Measurements from ENCODE around the gene TMED7. TPM values are rescaled to one million over a fixed set of nuclear protein-coding genes. Genes with fewer than 3 reads are reported as not detected.
"Not testable (repeated sequence)": the region's sequence is repeated elsewhere in the genome, so short reads cannot be mapped to it uniquely, and the experiment has no call there.

Gene TMED7
- total RNA-seq, 1 donor from 2014 or later = 77.2 TPM

DNA sequence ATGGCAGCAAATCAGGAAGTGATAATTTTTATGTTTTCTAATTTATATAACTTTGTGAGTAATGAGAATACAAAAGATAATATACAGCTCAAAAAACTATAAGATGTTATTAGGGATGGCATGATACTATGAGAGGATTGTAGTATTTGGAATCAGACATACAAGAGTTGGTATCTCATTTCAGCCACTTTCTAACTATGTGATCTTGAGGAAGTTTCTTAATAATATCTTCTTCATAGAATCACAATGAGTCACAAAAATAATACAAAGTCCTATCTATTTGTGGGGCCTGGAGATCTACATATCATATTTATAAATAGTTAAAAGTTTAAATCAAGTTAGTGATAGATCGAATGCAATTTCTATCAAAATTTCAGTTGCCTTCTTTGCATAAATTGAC lies 23.7 kb upstream of the TMED7 start:
- no peak overlapping the region for H3K4me3 Mint-ChIP-seq
- H3K36me3 Mint-ChIP-seq = no peaks in the 10 kb centered on the region
- TF ChIP-seq, protein P1, sequence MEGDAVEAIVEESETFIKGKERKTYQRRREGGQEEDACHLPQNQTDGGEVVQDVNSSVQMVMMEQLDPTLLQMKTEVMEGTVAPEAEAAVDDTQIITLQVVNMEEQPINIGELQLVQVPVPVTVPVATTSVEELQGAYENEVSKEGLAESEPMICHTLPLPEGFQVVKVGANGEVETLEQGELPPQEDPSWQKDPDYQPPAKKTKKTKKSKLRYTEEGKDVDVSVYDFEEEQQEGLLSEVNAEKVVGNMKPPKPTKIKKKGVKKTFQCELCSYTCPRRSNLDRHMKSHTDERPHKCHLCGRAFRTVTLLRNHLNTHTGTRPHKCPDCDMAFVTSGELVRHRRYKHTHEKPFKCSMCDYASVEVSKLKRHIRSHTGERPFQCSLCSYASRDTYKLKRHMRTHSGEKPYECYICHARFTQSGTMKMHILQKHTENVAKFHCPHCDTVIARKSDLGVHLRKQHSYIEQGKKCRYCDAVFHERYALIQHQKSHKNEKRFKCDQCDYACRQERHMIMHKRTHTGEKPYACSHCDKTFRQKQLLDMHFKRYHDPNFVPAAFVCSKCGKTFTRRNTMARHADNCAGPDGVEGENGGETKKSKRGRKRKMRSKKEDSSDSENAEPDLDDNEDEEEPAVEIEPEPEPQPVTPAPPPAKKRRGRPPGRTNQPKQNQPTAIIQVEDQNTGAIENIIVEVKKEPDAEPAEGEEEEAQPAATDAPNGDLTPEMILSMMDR (conservative IDR thresholded peaks at IDR 0.05) = no peak
- no peaks in the 10 kb centered on the region for H3K4me1 Mint-ChIP-seq (ENCODE audit: unreplicated experiment)
- no peaks in the 10 kb centered on the region for H3K9me3 Mint-ChIP-seq
- peaks cover 3% of the 10 kb centered on the region for H3K27me3 Mint-ChIP-seq
- DNase-seq (ENCODE audit: extremely low spot score, unreplicated experiment) = no peak
- no peak overlapping the region for H3K27ac Mint-ChIP-seq

- H3K27ac Mint-ChIP-seq = no peak overlapping the region
- TF ChIP-seq, protein P1 (conservative IDR thresholded peaks at IDR 0.05) = no peak
- no peak for DNase-seq (ENCODE audit: extremely low spot score, unreplicated experiment)
- no peaks in the 10 kb centered on the region for H3K9me3 Mint-ChIP-seq
- H3K4me3 Mint-ChIP-seq = no peak overlapping the region
- H3K36me3 Mint-ChIP-seq = no peaks in the 10 kb centered on the region
- H3K27me3 Mint-ChIP-seq = peaks cover 3% of the 10 kb centered on the region
- no peaks in the 10 kb centered on the region for H3K4me1 Mint-ChIP-seq (ENCODE audit: unreplicated experiment)
Observed at GRCh38 chr5:115648056-115648455, 22.2 kb upstream of the TMED7 start.

DNA sequence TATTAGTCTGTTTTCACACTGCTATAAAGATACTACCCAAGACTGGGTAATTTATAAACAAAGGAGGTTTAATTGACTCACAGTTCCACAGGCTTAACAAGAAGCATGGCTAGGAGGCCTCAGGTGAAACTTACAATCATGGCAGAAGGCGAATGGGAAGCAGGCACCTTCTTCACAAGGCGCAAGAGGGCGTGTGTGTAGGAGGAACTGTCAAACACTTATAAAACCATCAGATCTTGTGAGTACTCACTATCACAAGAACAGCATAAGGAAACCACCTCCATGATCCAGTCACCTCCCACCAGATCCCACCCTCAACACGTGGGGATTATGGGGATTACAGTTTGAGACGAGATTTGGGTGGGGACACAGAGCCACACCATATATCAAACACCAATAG lies 19.6 kb upstream of the TMED7 start:
- not testable (repeated sequence) for H3K9me3 Mint-ChIP-seq; H3K4me3 Mint-ChIP-seq; H3K4me1 Mint-ChIP-seq (ENCODE audit: unreplicated experiment); H3K27me3 Mint-ChIP-seq; H3K27ac Mint-ChIP-seq; H3K36me3 Mint-ChIP-seq; DNase-seq (ENCODE audit: extremely low spot score, unreplicated experiment)

DNA sequence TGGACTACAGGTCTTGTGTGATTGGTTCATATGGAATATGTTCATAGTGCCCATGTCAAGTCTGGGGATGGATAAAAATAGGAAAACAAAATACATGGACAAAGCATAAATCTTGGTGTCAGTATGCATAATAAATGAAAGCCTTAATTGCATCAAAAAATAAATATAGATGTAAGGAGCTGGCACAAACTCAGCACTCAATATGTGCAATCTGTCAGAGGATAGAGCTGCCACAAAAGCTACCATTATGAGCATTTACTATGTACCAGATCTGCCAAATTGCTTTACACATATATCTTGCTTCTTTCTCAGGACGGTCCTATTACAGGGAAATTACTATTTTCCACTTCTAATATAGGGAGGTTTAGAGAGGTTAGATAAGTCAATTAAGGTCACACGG lies 18.2 kb upstream of the TMED7 start:
- H3K36me3 Mint-ChIP-seq = no peaks in the 10 kb centered on the region
- no peaks in the 10 kb centered on the region for H3K4me1 Mint-ChIP-seq (ENCODE audit: unreplicated experiment)
- DNase-seq (ENCODE audit: extremely low spot score, unreplicated experiment) = no peak
- no peaks in the 10 kb centered on the region for H3K9me3 Mint-ChIP-seq
- peaks cover 3% of the 10 kb centered on the region for H3K27me3 Mint-ChIP-seq
- TF ChIP-seq, protein P1 (conservative IDR thresholded peaks at IDR 0.05) = no peak
- no peak overlapping the region for H3K27ac Mint-ChIP-seq
- H3K4me3 Mint-ChIP-seq = no peak overlapping the region

GRCh38 chr5:115641948-115642347 lies 16.1 kb upstream of the TMED7 start:
- Mint-ChIP-seq H3K4me3 (no peak overlapping the region), H3K27me3 (peaks cover 3% of the 10 kb centered on the region), H3K4me1 (ENCODE audit: unreplicated experiment) (no peaks in the 10 kb centered on the region), H3K36me3 (no peaks in the 10 kb centered on the region), H3K9me3 (no peaks in the 10 kb centered on the region), H3K27ac (no peak overlapping the region)
- no peak for DNase-seq (ENCODE audit: extremely low spot score, unreplicated experiment)
- TF ChIP-seq, protein P1 (conservative IDR thresholded peaks at IDR 0.05) = no peak

DNA sequence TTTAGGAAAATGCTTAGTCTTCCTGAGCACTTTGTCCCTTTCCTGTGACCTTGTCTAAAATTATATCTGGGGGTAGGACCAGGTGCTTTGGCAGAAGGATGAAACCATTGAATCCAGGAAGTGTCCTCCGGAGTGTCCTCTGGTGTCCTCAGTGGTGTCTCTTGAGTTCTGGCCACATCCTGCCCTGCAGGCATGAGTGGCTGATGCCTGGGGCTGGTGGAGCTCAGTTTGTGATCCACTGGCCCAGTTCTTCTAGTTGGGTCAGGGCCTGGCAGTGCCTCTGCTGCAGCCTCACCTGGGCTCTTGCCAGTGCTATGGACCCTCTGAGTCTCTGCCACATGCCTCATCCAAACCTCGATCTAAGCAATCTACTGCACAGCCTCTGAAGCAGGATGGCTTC lies 14.4 kb upstream of the TMED7 start:
- Mint-ChIP-seq H3K9me3 (no peaks in the 10 kb centered on the region), H3K4me3 (no peak overlapping the region), H3K27ac (no peak overlapping the region), H3K4me1 (ENCODE audit: unreplicated experiment) (no peaks in the 10 kb centered on the region), H3K27me3 (peaks cover 3% of the 10 kb centered on the region), H3K36me3 (no peaks in the 10 kb centered on the region)
- TF ChIP-seq, protein P1 (conservative IDR thresholded peaks at IDR 0.05) = no peak
- DNase-seq (ENCODE audit: extremely low spot score, unreplicated experiment) = no peak
